BE2C (cell line): ENCODE data around the gene FOXB2.

Source experiments
- DNase-seq: peaks from one replicate; pipeline ENCODE4 v3.0.0-alpha.2; 2020
- H3K27me3 ChIP-seq: fragments of 250-450 bp; sonication (Bioruptor Pico); 2 replicates; pipeline ENCODE4 v1.5.1; 2020; ENCODE audit warnings: mild to moderate bottlenecking
- H3K36me3 ChIP-seq: fragments of 250-450 bp; sonication (Bioruptor Pico); 2 replicates; pipeline ENCODE4 v1.5.1; 2020; ENCODE audit warnings: mild to moderate bottlenecking
- H3K4me1 ChIP-seq: fragments of 250-450 bp; sonication (Bioruptor Pico); 2 replicates; pipeline ENCODE4 v1.5.1; 2020
- H3K4me3 ChIP-seq: 2 replicates; pipeline ENCODE4 v1.5.1; 2011; ENCODE audit warnings: low read depth, low read length
- H3K9me3 ChIP-seq: fragments of 250-450 bp; sonication (Bioruptor Pico); 2 replicates; pipeline ENCODE4 v1.5.1; 2020
- CTCF ChIP-seq: IDR thresholded peaks from 2 replicates; pipeline ENCODE4 v1.5.1; 2012; ENCODE audit warnings: mild to moderate bottlenecking, low read depth, low read length

FOXB2 gene

DNA sequence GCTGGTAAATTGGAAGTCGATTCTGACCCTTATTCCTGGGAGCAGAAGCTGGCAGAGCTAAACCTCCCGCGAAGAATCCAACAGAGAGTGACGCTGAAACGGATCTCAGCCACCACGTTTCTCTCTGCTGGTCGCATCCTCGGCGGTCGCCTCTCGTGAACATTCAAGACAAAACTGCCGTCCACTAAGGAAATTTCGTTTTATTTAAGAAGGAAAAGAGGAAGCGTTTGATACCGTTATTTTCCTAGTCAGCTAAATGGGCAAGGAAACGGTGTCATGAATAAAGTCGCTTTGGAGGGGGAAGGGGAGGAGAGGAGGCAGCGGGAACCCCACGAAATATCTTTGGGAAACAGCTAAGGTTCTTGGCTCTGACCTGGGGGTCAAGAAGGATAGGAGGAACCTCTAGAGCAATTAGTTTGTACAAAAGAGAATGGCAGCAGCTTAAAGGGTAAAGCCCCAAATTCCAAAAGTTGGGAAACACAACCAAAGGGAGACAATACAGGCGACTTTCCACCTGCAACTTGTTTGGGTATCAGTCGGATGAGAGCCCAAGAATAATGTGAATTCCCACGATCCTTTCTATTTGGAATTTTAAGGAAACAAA is 1.9 kb downstream of the FOXB2 start:
- no peak for TF ChIP-seq CTCF
- Histone ChIP-seq H3K4me3 (no peak overlapping the region), H3K9me3 (no peaks in the 10 kb centered on the region), H3K36me3 (no peaks in the 10 kb centered on the region), H3K4me1 (no peaks in the 10 kb centered on the region), H3K27me3 (peaks cover 98% of the 10 kb centered on the region)
- no peak for DNase-seq

DNA sequence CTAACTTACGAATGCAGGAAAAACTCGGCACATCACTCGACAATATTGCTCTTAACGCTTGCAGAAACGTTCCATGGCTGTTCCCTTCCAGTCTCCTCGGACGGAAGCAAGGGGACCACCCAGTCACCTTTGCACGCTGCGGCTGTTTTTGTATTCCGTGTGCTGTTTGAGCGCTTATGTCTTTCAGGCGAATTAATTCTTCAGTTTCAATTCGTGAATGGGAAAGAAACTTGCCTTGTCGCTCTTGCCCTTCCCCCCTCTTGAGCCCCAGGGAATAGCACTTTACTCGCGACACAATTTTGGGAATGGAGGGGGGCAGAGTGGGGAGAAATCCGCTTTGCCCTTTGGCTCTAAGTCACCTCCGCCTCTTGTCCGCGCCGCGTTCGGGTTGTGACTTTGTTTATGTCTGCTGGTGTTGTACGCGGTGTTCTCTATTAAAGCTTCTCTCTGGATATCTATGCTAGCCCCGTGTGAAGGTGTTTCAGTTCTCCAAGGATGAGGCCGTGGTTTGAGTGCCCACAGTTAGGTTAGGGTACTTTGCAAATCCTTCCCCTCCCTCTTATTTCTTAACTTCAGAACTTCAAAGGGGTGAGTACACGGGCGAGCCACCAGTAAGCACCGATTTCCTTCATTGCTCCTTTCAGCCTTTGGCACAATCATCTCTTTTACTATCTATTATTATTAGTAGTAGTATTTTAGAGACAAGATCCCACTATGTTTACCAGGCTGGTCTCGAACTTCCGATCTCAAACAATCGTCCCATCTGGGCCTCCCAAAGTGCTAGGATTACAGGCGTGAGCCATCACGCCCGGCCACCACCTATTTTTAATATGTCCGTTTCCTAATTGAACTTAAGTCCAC is 2.7 kb downstream of the FOXB2 start:
- H3K4me3 ChIP-seq, result no peak overlapping the region
- TF ChIP-seq CTCF, result no peak
- H3K27me3 ChIP-seq, result peaks cover 97% of the 10 kb centered on the region
- no peaks in the 10 kb centered on the region for H3K4me1 ChIP-seq
- no peaks in the 10 kb centered on the region for H3K36me3 ChIP-seq
- no peak for DNase-seq
- no peaks in the 10 kb centered on the region for H3K9me3 ChIP-seq

DNA sequence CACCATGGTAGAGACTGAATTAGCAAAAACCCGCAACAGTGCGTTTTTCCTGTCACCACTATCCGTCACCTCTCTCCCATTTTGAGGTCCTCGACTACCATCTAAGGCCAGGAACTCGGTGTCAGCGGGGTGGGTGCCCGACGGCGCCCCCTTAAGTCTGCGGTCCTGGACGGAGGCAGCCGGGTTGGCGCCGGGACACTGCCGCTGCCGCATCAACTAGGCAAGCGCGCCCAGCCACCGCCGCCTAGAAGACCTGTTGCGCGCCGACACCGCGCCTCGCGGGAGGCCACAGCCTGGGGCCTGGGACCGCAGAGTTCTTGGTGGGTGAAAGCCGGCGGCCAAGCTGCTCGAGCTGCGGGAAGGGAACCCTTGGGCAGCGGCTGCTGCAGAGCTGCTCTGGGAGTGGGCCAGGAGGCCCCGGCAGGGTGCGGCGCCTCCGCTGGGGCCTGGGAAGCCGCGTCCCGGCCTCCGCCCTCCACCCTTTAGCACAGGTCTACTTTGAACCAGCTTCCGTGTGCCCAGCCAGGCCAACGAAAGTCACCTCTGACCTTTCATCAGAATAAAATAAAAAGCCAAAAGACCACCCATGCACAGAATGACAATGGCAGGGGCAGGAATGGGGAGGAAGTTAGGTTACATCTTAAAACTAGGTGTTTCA is 3.5 kb downstream of the FOXB2 start:
- no peak for DNase-seq
- Histone ChIP-seq H3K9me3 (no peaks in the 10 kb centered on the region), H3K4me1 (no peaks in the 10 kb centered on the region), H3K36me3 (no peaks in the 10 kb centered on the region), H3K27me3 (peaks cover 97% of the 10 kb centered on the region), H3K4me3 (no peak overlapping the region)
- TF ChIP-seq CTCF, result no peak; the same call in 1 of the 2 replicates

- Histone ChIP-seq H3K4me1 (no peaks in the 10 kb centered on the region), H3K36me3 (no peaks in the 10 kb centered on the region), H3K9me3 (no peaks in the 10 kb centered on the region), H3K27me3 (peaks cover 97% of the 10 kb centered on the region), H3K4me3 (no peak overlapping the region)
- TF ChIP-seq CTCF, result no peak
- no peak for DNase-seq
These were observed 4.3 kb downstream of the FOXB2 start for GRCh38 chr9:77023726-77024125.

- no peak for DNase-seq
- Histone ChIP-seq H3K36me3 (no peaks in the 10 kb centered on the region), H3K27me3 (peaks cover 92% of the 10 kb centered on the region), H3K4me1 (no peaks in the 10 kb centered on the region), H3K4me3 (no peak overlapping the region), H3K9me3 (no peaks in the 10 kb centered on the region)
- TF ChIP-seq CTCF, result no peak
These were observed 5.5 kb downstream of the FOXB2 start for GRCh38 chr9:77024776-77025545.
